Activated T-cell treated with anti-CD3 and anti-CD28 coated beads, Interleukin-2, amount 50 U/mL, for 24 hours (primary cell): Measurements from ENCODE around the gene RHOBTB1.

ENCODE experiments used
- DNase-seq: peaks from one replicate; pipeline ENCODE4 v3.0.0-alpha.2; 2020
- H3K27ac Mint-ChIP-seq: 2 replicates; pipeline ENCODE4 v1.8.0; 2020; ENCODE audit warnings: mild to moderate bottlenecking, mixed read lengths
- H3K27me3 Mint-ChIP-seq: 2 replicates; pipeline ENCODE4 v1.8.0; 2020; ENCODE audit warnings: mixed read lengths
- H3K36me3 Mint-ChIP-seq: 2 replicates; pipeline ENCODE4 v1.8.0; 2020; ENCODE audit warnings: low read depth, mixed read lengths
- H3K4me1 Mint-ChIP-seq: 2 replicates; pipeline ENCODE4 v1.8.0; 2020; ENCODE audit warnings: low read depth, mixed read lengths
- H3K4me3 Mint-ChIP-seq: 2 replicates; pipeline ENCODE4 v1.8.0; 2020; ENCODE audit warnings: mild to moderate bottlenecking, moderate library complexity, mixed read lengths
- H3K9me3 Mint-ChIP-seq: 2 replicates; pipeline ENCODE4 v1.8.0; 2020; ENCODE audit warnings: mixed read lengths

Gene RHOBTB1

GRCh38 chr10:60944058-60944909, at the start of gene RHOBTB1:
TSS of gene RHOBTB1 (minus strand) at chr10:60944185. CDS start at chr10:60911542, 32,643 bp downstream.
- Mint-ChIP-seq H3K4me3 (peak within 1 kb of the TSS; percentile 69), H3K4me1 (peaks cover 13% of the 10 kb centered on the region), H3K27me3 (peaks cover 82% of the 10 kb centered on the region), H3K9me3 (no peaks in the 10 kb centered on the region), H3K27ac (no peak within 1 kb of the TSS), H3K36me3 (no peaks in the 10 kb centered on the region)
- DNase-seq, result peak; percentile 51

- no peaks in the 10 kb centered on the region for H3K4me1 Mint-ChIP-seq
- no peak for DNase-seq
- no peaks in the 10 kb centered on the region for H3K9me3 Mint-ChIP-seq
- H3K4me3 Mint-ChIP-seq, result no peak overlapping the region
- H3K36me3 Mint-ChIP-seq, result no peaks in the 10 kb centered on the region
- H3K27ac Mint-ChIP-seq, result no peak overlapping the region
- H3K27me3 Mint-ChIP-seq, result peaks cover 15% of the 10 kb centered on the region
Measured at GRCh38 chr10:60992636-60993035, 48.7 kb upstream of the RHOBTB1 start.

- no peaks in the 10 kb centered on the region for H3K4me1 Mint-ChIP-seq
- no peak overlapping the region for H3K4me3 Mint-ChIP-seq
- H3K27ac Mint-ChIP-seq, result no peak overlapping the region
- no peaks in the 10 kb centered on the region for H3K36me3 Mint-ChIP-seq
- H3K27me3 Mint-ChIP-seq, result peaks cover 9% of the 10 kb centered on the region
- no peak for DNase-seq
- no peaks in the 10 kb centered on the region for H3K9me3 Mint-ChIP-seq
Measured at GRCh38 chr10:60990663-60991062, 46.7 kb upstream of the RHOBTB1 start.

GRCh38 chr10:60989400-60989876, 45.5 kb upstream of the RHOBTB1 start:
- no peak for DNase-seq

GRCh38 chr10:60986791-60987190, 42.8 kb upstream of the RHOBTB1 start:
- Mint-ChIP-seq H3K27ac (no peak overlapping the region), H3K36me3 (no peaks in the 10 kb centered on the region), H3K4me3 (no peak overlapping the region), H3K27me3 (peaks cover 13% of the 10 kb centered on the region), H3K9me3 (no peaks in the 10 kb centered on the region), H3K4me1 (no peaks in the 10 kb centered on the region)
- DNase-seq, result no peak

More at GRCh38 chr10:60989400-60989876, 45.5 kb upstream of the RHOBTB1 start:
- H3K27me3 Mint-ChIP-seq, result peaks cover 9% of the 10 kb centered on the region
- H3K4me1 Mint-ChIP-seq, result no peaks in the 10 kb centered on the region
- no peak overlapping the region for H3K27ac Mint-ChIP-seq
- H3K4me3 Mint-ChIP-seq, result no peak overlapping the region
- no peaks in the 10 kb centered on the region for H3K9me3 Mint-ChIP-seq
- no peaks in the 10 kb centered on the region for H3K36me3 Mint-ChIP-seq

GRCh38 chr10:60985951-60986350, 42.0 kb upstream of the RHOBTB1 start:
- no peak for DNase-seq
- Mint-ChIP-seq H3K4me1 (no peaks in the 10 kb centered on the region), H3K36me3 (no peaks in the 10 kb centered on the region), H3K27me3 (peaks cover 9% of the 10 kb centered on the region), H3K4me3 (no peak overlapping the region), H3K9me3 (no peaks in the 10 kb centered on the region), H3K27ac (no peak overlapping the region)

- no peak for DNase-seq
- H3K36me3 Mint-ChIP-seq, result no peaks in the 10 kb centered on the region
- H3K4me1 Mint-ChIP-seq, result no peaks in the 10 kb centered on the region
- H3K9me3 Mint-ChIP-seq, result no peaks in the 10 kb centered on the region
- no peak overlapping the region for H3K4me3 Mint-ChIP-seq
- peaks cover 10% of the 10 kb centered on the region for H3K27me3 Mint-ChIP-seq
- H3K27ac Mint-ChIP-seq, result no peak overlapping the region
Measured at GRCh38 chr10:60980997-60981396, 37.0 kb upstream of the RHOBTB1 start.

GRCh38 chr10:60979667-60980104, 35.7 kb upstream of the RHOBTB1 start:
- no peak overlapping the region for H3K4me3 Mint-ChIP-seq
- peaks cover 10% of the 10 kb centered on the region for H3K27me3 Mint-ChIP-seq
- no peak overlapping the region for H3K27ac Mint-ChIP-seq
- H3K4me1 Mint-ChIP-seq, result peaks cover 9% of the 10 kb centered on the region
- no peak for DNase-seq
- no peaks in the 10 kb centered on the region for H3K9me3 Mint-ChIP-seq
- H3K36me3 Mint-ChIP-seq, result no peaks in the 10 kb centered on the region

GRCh38 chr10:60978287-60979115, 34.5 kb upstream of the RHOBTB1 start:
- DNase-seq, result no peak
- Mint-ChIP-seq H3K4me3 (no peak overlapping the region), H3K4me1 (peaks cover 15% of the 10 kb centered on the region), H3K36me3 (no peaks in the 10 kb centered on the region), H3K27ac (no peak overlapping the region), H3K27me3 (peaks cover 6% of the 10 kb centered on the region), H3K9me3 (no peaks in the 10 kb centered on the region)

GRCh38 chr10:60977161-60978122, 33.5 kb upstream of the RHOBTB1 start:
- Mint-ChIP-seq H3K4me3 (no peak overlapping the region), H3K27me3 (peaks cover 12% of the 10 kb centered on the region), H3K27ac (no peak overlapping the region), H3K36me3 (no peaks in the 10 kb centered on the region), H3K9me3 (no peaks in the 10 kb centered on the region), H3K4me1 (peaks cover 15% of the 10 kb centered on the region)
- no peak for DNase-seq

- no peaks in the 10 kb centered on the region for H3K9me3 Mint-ChIP-seq
- no peaks in the 10 kb centered on the region for H3K36me3 Mint-ChIP-seq
- H3K27me3 Mint-ChIP-seq, result peaks cover 19% of the 10 kb centered on the region
- peaks cover 15% of the 10 kb centered on the region for H3K4me1 Mint-ChIP-seq
- DNase-seq, result no peak
- H3K27ac Mint-ChIP-seq, result no peak overlapping the region
- no peak overlapping the region for H3K4me3 Mint-ChIP-seq
Measured at GRCh38 chr10:60976687-60977086, 32.7 kb upstream of the RHOBTB1 start.

- H3K27me3 Mint-ChIP-seq, result peaks cover 23% of the 10 kb centered on the region
- no peak overlapping the region for H3K4me3 Mint-ChIP-seq
- peaks cover 15% of the 10 kb centered on the region for H3K4me1 Mint-ChIP-seq
- H3K27ac Mint-ChIP-seq, result no peak overlapping the region
- no peaks in the 10 kb centered on the region for H3K9me3 Mint-ChIP-seq
- DNase-seq, result no peak
- no peaks in the 10 kb centered on the region for H3K36me3 Mint-ChIP-seq
Measured at GRCh38 chr10:60975716-60976115, 31.7 kb upstream of the RHOBTB1 start.

GRCh38 chr10:60974463-60975149, 30.6 kb upstream of the RHOBTB1 start:
- no peak for DNase-seq
- Mint-ChIP-seq H3K9me3 (no peaks in the 10 kb centered on the region), H3K27ac (peak overlapping the region; percentile 59), H3K36me3 (no peaks in the 10 kb centered on the region), H3K4me3 (no peak overlapping the region), H3K27me3 (peaks cover 26% of the 10 kb centered on the region), H3K4me1 (peaks cover 15% of the 10 kb centered on the region)
